OCI-LY1 (cell line): Measurements from ENCODE around the gene MICU1.

ENCODE experiments used
- CTCF ChIP-seq: fragments of 200-600 bp; sonication (generic), shearing (Covaris generic); IDR thresholded peaks from 2 replicates; pipeline ENCODE4 v1.5.1; 2017; ENCODE audit warnings: mild to moderate bottlenecking, antibody characterized with exemption, low read length, moderate library complexity, mixed read lengths
- EZH2 ChIP-seq: fragments of 200-600 bp; sonication (generic), shearing (Covaris generic); IDR thresholded peaks from 2 replicates; pipeline ENCODE4 v1.8.0; 2017; ENCODE audit warnings: borderline replicate concordance, mixed run types, mild to moderate bottlenecking, antibody characterized with exemption, low read length, moderate library complexity, mixed read lengths

- no peak for TF ChIP-seq CTCF
- no peak for TF ChIP-seq EZH2
Observed at GRCh38 chr10:72367301-72367960, 258.4 kb downstream of the MICU1 start.
